NCI-H748 (cell line): Measurements from ENCODE around the gene ALPG.

ENCODE experiments used
- DNase-seq: peaks from one replicate; lab custom pipeline; 2025; ENCODE audit not compliant: unreplicated experiment; lab: John Stamatoyannopoulos, UW

The ALPG gene

GRCh38 chr2:232456296-232457120, 49.9 kb downstream of the ALPG start:
- no peak for DNase-seq

- DNase-seq: no peak
These were observed 50.7 kb downstream of the ALPG start for GRCh38 chr2:232457121-232458011.

GRCh38 chr2:232458051-232458660, 51.5 kb downstream of the ALPG start:
- no peak for DNase-seq

GRCh38 chr2:232458661-232459418, 52.2 kb downstream of the ALPG start:
- DNase-seq: no peak

- no peak for DNase-seq
These were observed 52.9 kb downstream of the ALPG start for GRCh38 chr2:232459419-232460035.

GRCh38 chr2:232460171-232460570, 53.5 kb downstream of the ALPG start:
- no peak for DNase-seq
